ENCODE data around the gene PAAF1.
A peak's percentile ranks its signal among the peaks of the same experiment; 100 is the strongest.

The PAAF1 gene

GRCh38 chr11:73972620-73973449 is 96.0 kb downstream of the PAAF1 start:
- DNase-seq (ENCODE audit: low spot score): no peak

DNA sequence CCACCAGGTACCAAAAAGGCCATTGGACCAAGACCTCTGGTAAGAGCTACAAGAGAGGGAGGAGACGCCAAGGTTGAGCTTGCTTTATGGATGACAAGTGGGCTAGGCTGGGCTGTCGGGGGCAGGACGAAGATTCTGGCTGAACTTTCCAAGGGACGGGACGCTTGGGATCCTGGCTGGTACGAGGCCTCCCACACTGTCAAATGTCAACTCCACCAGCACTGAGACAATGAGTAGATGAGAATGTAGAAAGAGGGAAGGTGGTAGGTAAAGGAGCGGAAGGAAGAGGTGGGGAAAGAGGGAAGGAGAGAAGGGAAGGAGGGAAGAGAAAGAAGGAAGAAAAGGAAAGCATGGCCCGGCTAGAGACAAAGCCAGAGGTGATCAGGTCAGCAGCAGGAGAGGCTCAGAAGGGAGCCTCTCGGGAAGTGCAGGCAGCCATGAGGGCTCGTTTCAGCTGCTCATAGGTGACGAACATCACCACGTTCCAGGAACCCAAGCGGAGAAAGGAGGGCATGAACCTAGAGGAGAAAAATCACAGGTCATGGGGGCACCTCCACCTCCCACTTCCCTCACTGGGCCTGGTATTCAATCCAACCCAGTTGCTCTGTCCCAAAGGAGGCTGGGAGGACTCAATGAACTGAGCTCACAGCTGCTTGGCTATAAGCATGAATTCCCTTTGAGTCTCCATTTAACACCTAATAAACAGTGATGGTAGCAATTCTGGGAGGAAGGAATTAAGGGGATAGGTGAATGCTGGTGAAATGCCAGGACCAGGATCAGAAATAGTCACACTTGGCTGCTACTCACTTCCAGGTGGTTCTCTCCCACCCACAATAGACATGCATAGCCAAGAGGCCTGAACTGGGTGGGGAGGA is 98.0 kb downstream of the PAAF1 start:
- no peak for DNase-seq (ENCODE audit: low spot score)

GRCh38 chr11:73975479-73975757 is 98.6 kb downstream of the PAAF1 start:
- DNase-seq (ENCODE audit: low spot score): no peak

GRCh38 chr11:73976451-73977151 is 99.8 kb downstream of the PAAF1 start:
- DNase-seq (ENCODE audit: low spot score): no peak

DNA sequence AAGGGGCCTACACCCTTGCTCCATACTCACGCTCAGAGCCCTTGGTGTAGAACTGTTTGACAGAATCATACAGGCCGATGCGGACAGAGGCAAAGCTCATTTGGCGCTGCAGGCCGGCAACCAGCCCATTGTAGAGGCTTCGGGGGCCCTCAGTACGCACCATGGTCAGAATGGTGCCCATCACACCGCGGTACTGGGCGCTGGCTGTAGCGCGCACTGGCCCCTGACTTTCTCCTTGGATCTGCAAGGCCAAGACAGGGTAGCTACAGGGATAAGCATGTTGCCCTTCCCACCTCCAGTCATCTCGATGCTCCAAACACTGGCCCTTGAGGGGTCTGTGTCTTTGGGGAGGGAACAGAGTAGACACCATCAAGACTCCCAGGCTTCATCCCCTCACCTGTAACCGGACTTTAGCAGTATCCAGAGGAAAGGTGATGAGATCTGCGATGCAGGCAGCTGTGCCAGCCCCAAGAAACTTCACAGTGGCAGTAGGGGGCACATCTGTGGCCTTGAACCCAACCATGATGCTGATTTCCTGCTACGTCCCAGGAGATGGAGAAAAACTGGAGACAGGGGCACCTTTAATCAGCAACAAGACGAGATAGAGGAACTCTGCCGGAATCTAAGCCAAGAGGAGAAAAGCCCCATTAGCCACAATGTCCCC is 101.2 kb downstream of the PAAF1 start:
- no peak for DNase-seq (ENCODE audit: low spot score)

DNA sequence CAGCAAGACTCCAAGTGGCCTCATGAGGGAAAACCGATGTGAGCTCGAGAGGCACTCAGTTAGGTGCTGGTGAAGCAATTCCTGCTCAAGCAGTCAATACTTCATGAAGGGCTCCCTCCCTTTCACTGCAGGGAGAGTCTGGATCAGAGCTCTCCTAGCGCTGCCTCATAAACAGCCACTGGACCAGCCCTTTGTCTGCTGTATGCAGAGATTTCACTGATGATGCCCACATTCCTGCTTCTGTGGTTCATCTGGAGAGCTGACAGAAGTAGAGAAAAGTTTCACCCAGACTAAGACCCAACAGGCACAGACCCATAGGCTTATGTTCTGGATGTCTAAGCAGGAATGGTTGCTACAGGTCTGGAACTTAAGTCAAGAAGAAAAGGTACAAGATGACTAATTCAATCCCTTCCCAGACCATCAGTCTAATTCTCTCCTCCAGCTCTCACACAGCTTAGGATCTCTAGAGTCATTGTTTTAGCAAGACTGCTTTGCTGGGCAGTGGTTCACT is 101.8 kb downstream of the PAAF1 start:
- no peak for DNase-seq (ENCODE audit: low spot score)

GRCh38 chr11:73980001-73980961 is 103.5 kb downstream of the PAAF1 start:
- DNase-seq (ENCODE audit: low spot score): peak; percentile 91

All from CD4-positive, alpha-beta T cell treated with Interleukin-6 at 100 ng/mL for 8 hours (primary cell).